ENCODE results near the gene KDM1B.
A peak's percentile ranks its signal among the peaks of the same experiment; 100 is the strongest.

Gene KDM1B

GRCh38 chr6:18245079-18245478 lies 89.9 kb downstream of the KDM1B start:
- TF ChIP-seq CTCF (conservative IDR thresholded peaks at IDR 0.05; ENCODE audit: low read depth, low read length), result no peak

GRCh38 chr6:18245642-18246041 lies 90.4 kb downstream of the KDM1B start:
- Histone ChIP-seq H3K36me3 (ENCODE audit: insufficient read depth) (peaks cover 13% of the 10 kb centered on the region; the same call in 1 of the 2 replicates), H3K79me2 (ENCODE audit: insufficient read depth, low read depth) (peaks cover 6% of the 10 kb centered on the region; the same call in 1 of the 2 replicates), H2AFZ (ENCODE audit: low read depth) (no peak overlapping the region), H3K27me3 (ENCODE audit: insufficient read depth, low read depth) (no peaks in the 10 kb centered on the region), H3K27ac (no peak overlapping the region; the same call in 1 of the 2 replicates), H3K4me2 (0 out of 2 replicates have a peak overlapping the region, but pooled peaks have one; percentile 20), H3K4me3 (IDR thresholded peaks at IDR 0.05; ENCODE audit: insufficient read depth, low read depth, low read length) (no peak overlapping the region), H3K4me1 (ENCODE audit: low read depth, poor library complexity, severe bottlenecking) (peaks cover 75% of the 10 kb centered on the region), H4K20me1 (ENCODE audit: insufficient read depth) (no peaks in the 10 kb centered on the region), H3K9ac (no peak overlapping the region)
- TF ChIP-seq CTCF (conservative IDR thresholded peaks at IDR 0.05; ENCODE audit: low read depth, low read length), result no peak

More at GRCh38 chr6:18245079-18245478, 89.9 kb downstream of the KDM1B start:
- Histone ChIP-seq H3K79me2 (ENCODE audit: insufficient read depth, low read depth) (peaks cover 6% of the 10 kb centered on the region; the same call in 1 of the 2 replicates), H4K20me1 (ENCODE audit: insufficient read depth) (peaks cover under 1% of the 10 kb centered on the region; the same call in 1 of the 2 replicates), H3K4me1 (ENCODE audit: low read depth, poor library complexity, severe bottlenecking) (peaks cover 75% of the 10 kb centered on the region), H3K9ac (no peak overlapping the region), H3K36me3 (ENCODE audit: insufficient read depth) (peaks cover 13% of the 10 kb centered on the region; the same call in 1 of the 2 replicates), H3K27me3 (ENCODE audit: insufficient read depth, low read depth) (no peaks in the 10 kb centered on the region), H3K4me3 (IDR thresholded peaks at IDR 0.05; ENCODE audit: insufficient read depth, low read depth, low read length) (no peak overlapping the region), H3K4me2 (no peak overlapping the region), H3K27ac (no peak overlapping the region; the same call in 1 of the 2 replicates), H2AFZ (ENCODE audit: low read depth) (no peak overlapping the region)

GRCh38 chr6:18246205-18246604 lies 91.0 kb downstream of the KDM1B start:
- Histone ChIP-seq H2AFZ (ENCODE audit: low read depth) (no peak overlapping the region), H3K79me2 (ENCODE audit: insufficient read depth, low read depth) (peaks cover 6% of the 10 kb centered on the region; the same call in 1 of the 2 replicates)

GRCh38 chr6:18247002-18247401 lies 91.8 kb downstream of the KDM1B start:
- no peak for TF ChIP-seq CTCF (conservative IDR thresholded peaks at IDR 0.05; ENCODE audit: low read depth, low read length)
- H3K4me2 ChIP-seq, result 0 out of 2 replicates have a peak overlapping the region, but pooled peaks have one; percentile 20
- no peak overlapping the region for H3K9ac ChIP-seq
- H2AFZ ChIP-seq (ENCODE audit: low read depth), result no peak overlapping the region
- H4K20me1 ChIP-seq (ENCODE audit: insufficient read depth), result no peaks in the 10 kb centered on the region
- peaks cover 15% of the 10 kb centered on the region; the same call in 1 of the 2 replicates for H3K36me3 ChIP-seq (ENCODE audit: insufficient read depth)
- H3K79me2 ChIP-seq (ENCODE audit: insufficient read depth, low read depth), result peaks cover 6% of the 10 kb centered on the region; the same call in 1 of the 2 replicates
- H3K4me3 ChIP-seq (IDR thresholded peaks at IDR 0.05; ENCODE audit: insufficient read depth, low read depth, low read length), result no peak overlapping the region
- no peaks in the 10 kb centered on the region for H3K27me3 ChIP-seq (ENCODE audit: insufficient read depth, low read depth)
- peaks cover 65% of the 10 kb centered on the region for H3K4me1 ChIP-seq (ENCODE audit: low read depth, poor library complexity, severe bottlenecking)
- no peak overlapping the region for H3K27ac ChIP-seq

More at GRCh38 chr6:18246205-18246604, 91.0 kb downstream of the KDM1B start:
- Histone ChIP-seq H4K20me1 (ENCODE audit: insufficient read depth) (no peaks in the 10 kb centered on the region), H3K9ac (no peak overlapping the region), H3K36me3 (ENCODE audit: insufficient read depth) (peaks cover 13% of the 10 kb centered on the region; the same call in 1 of the 2 replicates), H3K27me3 (ENCODE audit: insufficient read depth, low read depth) (no peaks in the 10 kb centered on the region), H3K4me1 (ENCODE audit: low read depth, poor library complexity, severe bottlenecking) (peaks cover 73% of the 10 kb centered on the region), H3K4me3 (IDR thresholded peaks at IDR 0.05; ENCODE audit: insufficient read depth, low read depth, low read length) (no peak overlapping the region), H3K4me2 (peak overlapping the region; percentile 20; the same call in 1 of the 2 replicates), H3K27ac (no peak overlapping the region)
- TF ChIP-seq CTCF (conservative IDR thresholded peaks at IDR 0.05; ENCODE audit: low read depth, low read length), result no peak

Measured in KMS-11 (cell line).